Stomach (tissue), 4 donors: ENCODE measurements around the gene TGOLN2.

Source experiments
- CTCF ChIP-seq, 7 experiments: fragments of 450-650 bp in 4 of 7; fragments of 200-600 bp in 3 of 7; sonication (generic) in 3 of 7; IDR thresholded peaks; one replicate each; pipeline ENCODE4 v1.5.1; 2016 to 2019; ENCODE audit warnings: antibody characterized with exemption in 7 of 7, control low read depth in 2 of 7, mild to moderate bottlenecking in 1 of 7
- EP300 ChIP-seq: sonication (generic); formaldehyde crosslinking; IDR thresholded peaks from one replicate; pipeline ENCODE4 v1.6.1; 2017; ENCODE audit warnings: antibody characterized with exemption
- POLR2A ChIP-seq, 4 donors: fragments of 450-650 bp; IDR thresholded peaks; one replicate each; pipeline ENCODE4 v1.6.1; 2016; ENCODE audit warnings: antibody characterized with exemption in 4 of 4, control low read depth in 2 of 4, mild to moderate bottlenecking in 1 of 4, moderate library complexity in 1 of 4
- POLR2AphosphoS5 ChIP-seq, 3 donors: sonication (generic); formaldehyde crosslinking; IDR thresholded peaks; one replicate each; pipeline ENCODE4 v1.6.1; 2016; ENCODE audit warnings: antibody characterized with exemption in 3 of 3

- no peak for TF ChIP-seq POLR2A (IDR thresholded peaks at IDR 0.05)
- no peak for TF ChIP-seq CTCF (IDR thresholded peaks at IDR 0.05)
- TF ChIP-seq EP300 = no peak
- no peak for TF ChIP-seq POLR2AphosphoS5 (IDR thresholded peaks at IDR 0.05)
These were observed 15.4 kb downstream of the TGOLN2 start for GRCh38 chr2:85312404-85312803.
